ENCODE data around the gene TCF15.
"Not testable (repeated sequence)": the region's sequence is repeated elsewhere in the genome, so short reads cannot be mapped to it uniquely, and the experiment has no call there.

TCF15 gene

GRCh38 chr20:642398-643174 is 32.5 kb upstream of the TCF15 start:
- in situ Hi-C loops (cut with MboI; ENCODE audit: low sequenced_read_pairs, unreplicated experiment): loop anchor here (10.0 kb wide), 1 partner anchor 288 kb away; no protein-coding TSS in a partner anchor
- no peak for DNase-seq (ENCODE audit: low spot score)
- TF ChIP-seq CTCF (IDR thresholded peaks at IDR 0.05; ENCODE audit: borderline replicate concordance, control extremely low read depth, extremely low read depth, insufficient read depth, missing control alignments): no peak

- in situ Hi-C loops (cut with MboI; ENCODE audit: low sequenced_read_pairs, unreplicated experiment): loop anchor here (10.0 kb wide), 1 partner anchor 287 kb away; no protein-coding TSS in a partner anchor
- not testable (repeated sequence) for DNase-seq (ENCODE audit: low spot score)
Measured at GRCh38 chr20:642013-642397, 31.9 kb upstream of the TCF15 start.

GRCh38 chr20:641516-641875 is 31.4 kb upstream of the TCF15 start:
- DNase-seq (ENCODE audit: low spot score): no peak
- in situ Hi-C loops (cut with MboI; ENCODE audit: low sequenced_read_pairs, unreplicated experiment): loop anchor here (10.0 kb wide), 1 partner anchor 287 kb away; no protein-coding TSS in a partner anchor

GRCh38 chr20:640674-641515 is 30.8 kb upstream of the TCF15 start:
- in situ Hi-C loops (cut with MboI; ENCODE audit: low sequenced_read_pairs, unreplicated experiment): loop anchor here (10.0 kb wide), 1 partner anchor 286 kb away; no protein-coding TSS in a partner anchor
- no peak for DNase-seq (ENCODE audit: low spot score)
- TF ChIP-seq CTCF (IDR thresholded peaks at IDR 0.05; ENCODE audit: borderline replicate concordance, control extremely low read depth, extremely low read depth, insufficient read depth, missing control alignments): no peak

More at GRCh38 chr20:641516-641875, 31.4 kb upstream of the TCF15 start:
- no peak for TF ChIP-seq CTCF (IDR thresholded peaks at IDR 0.05; ENCODE audit: borderline replicate concordance, control extremely low read depth, extremely low read depth, insufficient read depth, missing control alignments)

- in situ Hi-C loops (cut with MboI; ENCODE audit: low sequenced_read_pairs, unreplicated experiment): no loop called here
- no peak for DNase-seq (ENCODE audit: low spot score)
- TF ChIP-seq CTCF (IDR thresholded peaks at IDR 0.05; ENCODE audit: borderline replicate concordance, control extremely low read depth, extremely low read depth, insufficient read depth, missing control alignments): no peak
Measured at GRCh38 chr20:638579-638978, 28.5 kb upstream of the TCF15 start.

- in situ Hi-C loops (cut with MboI; ENCODE audit: low sequenced_read_pairs, unreplicated experiment): no loop called here
- no peak for TF ChIP-seq CTCF (IDR thresholded peaks at IDR 0.05; ENCODE audit: borderline replicate concordance, control extremely low read depth, extremely low read depth, insufficient read depth, missing control alignments)
- no peak for DNase-seq (ENCODE audit: low spot score)
Measured at GRCh38 chr20:637559-637958, 27.4 kb upstream of the TCF15 start.
